HEK293 (cell line): ENCODE results near the gene SH3PXD2B.

Experiments used
- CTCF ChIA-PET: fragments of 350-600 bp; formaldehyde crosslinking; extraction: SDS; loops from one replicate; lab custom pipeline; 2021; ENCODE audit warnings: antibody characterized with exemption; lab: Yijun Ruan, JAX
- POLR2A ChIA-PET: fragments of 300-600 bp; formaldehyde crosslinking; extraction: SDS; loops from one replicate; lab custom pipeline; 2020; ENCODE audit warnings: antibody characterized with exemption, inconsistent platforms; lab: Yijun Ruan, JAX
- H3K27ac ChIP-seq: fragments of 200-500 bp; sonication (Bioruptor generic); 2 replicates; pipeline ENCODE4 v1.5.1; 2014; ENCODE audit warnings: low read depth, low read length, control low read depth, inconsistent platforms; ENCODE audit errors: extremely low read depth
- H3K36me3 ChIP-seq, 2 experiments: fragments of 200-500 bp in 1 of 2; sonication (Bioruptor generic) in 1 of 2; 1 replicate in 1 of 2; 2 replicates in 1 of 2; pipeline ENCODE4 v1.5.1; 2014 to 2017; ENCODE audit warnings: inconsistent platforms in 2 of 2, low read length in 2 of 2; ENCODE audit not compliant: control insufficient read depth in 2 of 2, insufficient read depth in 1 of 2
- H3K4me1 ChIP-seq: fragments of 200-500 bp; sonication (Bioruptor generic); 2 replicates; pipeline ENCODE4 v1.5.1; 2014; ENCODE audit warnings: mild to moderate bottlenecking, low read length, inconsistent platforms; ENCODE audit not compliant: control insufficient read depth, insufficient read depth
- H3K4me3 ChIP-seq: 2 replicates; pipeline ENCODE4 v1.5.1; 2011; ENCODE audit warnings: low read depth, mild to moderate bottlenecking, control low read depth, low read length, moderate library complexity
- H3K9me3 ChIP-seq: fragments of 200-500 bp; sonication (Bioruptor generic); 2 replicates; pipeline ENCODE4 v1.5.1; 2014; ENCODE audit warnings: low read depth, low read length, inconsistent platforms; ENCODE audit not compliant: control insufficient read depth, insufficient read depth
- HOXC10 ChIP-seq: sonication (generic); formaldehyde crosslinking; IDR thresholded peaks from 2 replicates; pipeline ENCODE4 v1.8.1; 2023; ENCODE audit warnings: mild to moderate bottlenecking, missing genetic modification reagents
- ZFP37 ChIP-seq: fragments of 450-650 bp; formaldehyde crosslinking; IDR thresholded peaks from 2 replicates; pipeline ENCODE4 v1.5.1; 2016; ENCODE audit warnings: missing biosample characterization, missing genetic modification characterization
- ZNF10 ChIP-seq: fragments of 450-650 bp; formaldehyde crosslinking; IDR thresholded peaks from 2 replicates; pipeline ENCODE4 v1.5.1; 2017; ENCODE audit warnings: missing biosample characterization, missing genetic modification characterization
- ZNF157 ChIP-seq: fragments of 450-650 bp; formaldehyde crosslinking; IDR thresholded peaks from 2 replicates; pipeline ENCODE4 v1.5.1; 2016; ENCODE audit warnings: missing biosample characterization, missing genetic modification characterization
- ZNF19 ChIP-seq: fragments of 450-650 bp; formaldehyde crosslinking; IDR thresholded peaks from 2 replicates; pipeline ENCODE4; 2016; ENCODE audit warnings: missing biosample characterization, missing genetic modification characterization, low read depth
- ZNF221 ChIP-seq: fragments of 450-650 bp; formaldehyde crosslinking; IDR thresholded peaks from 2 replicates; pipeline ENCODE4 v1.5.1; 2017; ENCODE audit warnings: missing biosample characterization, missing genetic modification characterization, borderline replicate concordance
- ZNF24 ChIP-seq: fragments of 450-650 bp; formaldehyde crosslinking; IDR thresholded peaks from 2 replicates; pipeline ENCODE4 v1.5.1; 2016; ENCODE audit warnings: missing biosample characterization, missing genetic modification characterization
- ZNF501 ChIP-seq: fragments of 450-650 bp; formaldehyde crosslinking; IDR thresholded peaks from 2 replicates; pipeline ENCODE4 v1.5.1; 2016; ENCODE audit warnings: missing biosample characterization, missing genetic modification characterization
- ZNF560 ChIP-seq: fragments of 450-650 bp; formaldehyde crosslinking; IDR thresholded peaks from 2 replicates; pipeline ENCODE4 v1.5.1; 2017; ENCODE audit warnings: missing biosample characterization, missing genetic modification characterization, borderline replicate concordance
- ZNF626 ChIP-seq: fragments of 450-650 bp; sonication (Bioruptor Pico); formaldehyde crosslinking; IDR thresholded peaks from 2 replicates; pipeline ENCODE4 v1.5.1; 2018; ENCODE audit warnings: missing biosample characterization, missing genetic modification characterization, inconsistent platforms
- ZNF664 ChIP-seq: fragments of 450-650 bp; formaldehyde crosslinking; IDR thresholded peaks from 2 replicates; pipeline ENCODE4 v1.5.1; 2016; ENCODE audit warnings: missing biosample characterization, missing genetic modification characterization
- TF ChIP-seq, protein P1 (sequence below): fragments of 450-650 bp; formaldehyde crosslinking; IDR thresholded peaks from 2 replicates; pipeline ENCODE4 v1.5.1; 2016; ENCODE audit warnings: missing biosample characterization, missing genetic modification characterization
- TF ChIP-seq, protein P2 (sequence below): fragments of 450-650 bp; formaldehyde crosslinking; IDR thresholded peaks from 2 replicates; pipeline ENCODE4 v1.5.1; 2016; ENCODE audit warnings: missing biosample characterization, missing genetic modification characterization
- TF ChIP-seq, protein P3 (sequence below): fragments of 450-650 bp; formaldehyde crosslinking; IDR thresholded peaks from 2 replicates; pipeline ENCODE4 v1.5.1; 2016; ENCODE audit warnings: missing biosample characterization, missing genetic modification characterization, borderline replicate concordance
- TF ChIP-seq, protein P4 (sequence below): fragments of 450-650 bp; formaldehyde crosslinking; IDR thresholded peaks from 2 replicates; pipeline ENCODE4 v1.5.1; 2016; ENCODE audit warnings: missing biosample characterization, missing genetic modification characterization
- TF ChIP-seq, protein P5 (sequence below): fragments of 450-650 bp; formaldehyde crosslinking; IDR thresholded peaks from 2 replicates; pipeline ENCODE4 v1.5.1; 2017; ENCODE audit warnings: missing biosample characterization, missing genetic modification characterization
- TF ChIP-seq, protein P6 (sequence below): fragments of 450-650 bp; formaldehyde crosslinking; IDR thresholded peaks from 2 replicates; pipeline ENCODE4 v1.5.1; 2016; ENCODE audit warnings: missing biosample characterization, missing genetic modification characterization
- TF ChIP-seq, protein P7 (sequence below): fragments of 450-650 bp; formaldehyde crosslinking; IDR thresholded peaks from 2 replicates; pipeline ENCODE4 v1.5.1; 2016; ENCODE audit warnings: missing biosample characterization, missing genetic modification characterization

Gene SH3PXD2B

DNA sequence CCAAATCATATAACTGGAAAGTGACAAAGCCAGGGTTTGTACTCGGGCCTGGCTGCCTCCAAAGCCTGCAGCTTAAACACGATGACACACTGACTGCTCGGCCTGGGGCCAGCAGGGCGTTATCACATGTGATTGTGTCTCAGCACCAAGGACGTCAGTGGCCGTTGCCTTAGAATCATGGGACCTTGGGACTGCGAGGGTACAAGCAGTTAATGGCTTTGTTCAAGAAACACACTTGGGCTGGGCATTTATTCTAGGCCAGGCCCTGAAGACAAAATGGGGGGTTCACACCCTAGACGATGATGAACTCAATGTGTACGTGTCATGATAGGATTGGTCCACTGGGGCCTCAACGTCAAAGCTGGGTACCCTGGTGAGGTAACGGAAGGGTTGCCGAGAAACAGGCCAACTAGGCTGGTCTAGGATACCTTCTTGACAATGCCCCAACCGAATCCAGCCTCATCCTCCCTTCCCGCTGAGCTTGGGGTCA, 13.0 kb downstream of the SH3PXD2B start (continued):
- TF ChIP-seq, protein P1, sequence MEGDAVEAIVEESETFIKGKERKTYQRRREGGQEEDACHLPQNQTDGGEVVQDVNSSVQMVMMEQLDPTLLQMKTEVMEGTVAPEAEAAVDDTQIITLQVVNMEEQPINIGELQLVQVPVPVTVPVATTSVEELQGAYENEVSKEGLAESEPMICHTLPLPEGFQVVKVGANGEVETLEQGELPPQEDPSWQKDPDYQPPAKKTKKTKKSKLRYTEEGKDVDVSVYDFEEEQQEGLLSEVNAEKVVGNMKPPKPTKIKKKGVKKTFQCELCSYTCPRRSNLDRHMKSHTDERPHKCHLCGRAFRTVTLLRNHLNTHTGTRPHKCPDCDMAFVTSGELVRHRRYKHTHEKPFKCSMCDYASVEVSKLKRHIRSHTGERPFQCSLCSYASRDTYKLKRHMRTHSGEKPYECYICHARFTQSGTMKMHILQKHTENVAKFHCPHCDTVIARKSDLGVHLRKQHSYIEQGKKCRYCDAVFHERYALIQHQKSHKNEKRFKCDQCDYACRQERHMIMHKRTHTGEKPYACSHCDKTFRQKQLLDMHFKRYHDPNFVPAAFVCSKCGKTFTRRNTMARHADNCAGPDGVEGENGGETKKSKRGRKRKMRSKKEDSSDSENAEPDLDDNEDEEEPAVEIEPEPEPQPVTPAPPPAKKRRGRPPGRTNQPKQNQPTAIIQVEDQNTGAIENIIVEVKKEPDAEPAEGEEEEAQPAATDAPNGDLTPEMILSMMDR (tag by site-specific recombination): no peak
- TF ChIP-seq, protein P2, sequence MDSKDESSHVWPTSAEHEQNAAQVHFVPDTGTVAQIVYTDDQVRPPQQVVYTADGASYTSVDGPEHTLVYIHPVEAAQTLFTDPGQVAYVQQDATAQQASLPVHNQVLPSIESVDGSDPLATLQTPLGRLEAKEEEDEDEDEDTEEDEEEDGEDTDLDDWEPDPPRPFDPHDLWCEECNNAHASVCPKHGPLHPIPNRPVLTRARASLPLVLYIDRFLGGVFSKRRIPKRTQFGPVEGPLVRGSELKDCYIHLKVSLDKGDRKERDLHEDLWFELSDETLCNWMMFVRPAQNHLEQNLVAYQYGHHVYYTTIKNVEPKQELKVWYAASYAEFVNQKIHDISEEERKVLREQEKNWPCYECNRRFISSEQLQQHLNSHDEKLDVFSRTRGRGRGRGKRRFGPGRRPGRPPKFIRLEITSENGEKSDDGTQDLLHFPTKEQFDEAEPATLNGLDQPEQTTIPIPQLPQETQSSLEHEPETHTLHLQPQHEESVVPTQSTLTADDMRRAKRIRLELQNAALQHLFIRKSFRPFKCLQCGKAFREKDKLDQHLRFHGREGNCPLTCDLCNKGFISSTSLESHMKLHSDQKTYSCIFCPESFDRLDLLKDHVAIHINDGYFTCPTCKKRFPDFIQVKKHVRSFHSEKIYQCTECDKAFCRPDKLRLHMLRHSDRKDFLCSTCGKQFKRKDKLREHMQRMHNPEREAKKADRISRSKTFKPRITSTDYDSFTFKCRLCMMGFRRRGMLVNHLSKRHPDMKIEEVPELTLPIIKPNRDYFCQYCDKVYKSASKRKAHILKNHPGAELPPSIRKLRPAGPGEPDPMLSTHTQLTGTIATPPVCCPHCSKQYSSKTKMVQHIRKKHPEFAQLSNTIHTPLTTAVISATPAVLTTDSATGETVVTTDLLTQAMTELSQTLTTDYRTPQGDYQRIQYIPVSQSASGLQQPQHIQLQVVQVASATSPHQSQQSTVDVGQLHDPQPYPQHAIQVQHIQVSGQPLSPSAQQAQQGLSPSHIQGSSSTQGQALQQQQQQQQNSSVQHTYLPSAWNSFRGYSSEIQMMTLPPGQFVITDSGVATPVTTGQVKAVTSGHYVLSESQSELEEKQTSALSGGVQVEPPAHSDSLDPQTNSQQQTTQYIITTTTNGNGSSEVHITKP (tag by site-specific recombination): no peak
- TF ChIP-seq ZNF221 (tag by site-specific recombination) (no peak), ZNF157 (tag by site-specific recombination) (no peak), ZFP37 (tag by site-specific recombination) (no peak), ZNF664 (tag by site-specific recombination) (no peak), ZNF501 (no peak), HOXC10 (CRISPR knock-in tag) (no peak)
- TF ChIP-seq, protein P3, sequence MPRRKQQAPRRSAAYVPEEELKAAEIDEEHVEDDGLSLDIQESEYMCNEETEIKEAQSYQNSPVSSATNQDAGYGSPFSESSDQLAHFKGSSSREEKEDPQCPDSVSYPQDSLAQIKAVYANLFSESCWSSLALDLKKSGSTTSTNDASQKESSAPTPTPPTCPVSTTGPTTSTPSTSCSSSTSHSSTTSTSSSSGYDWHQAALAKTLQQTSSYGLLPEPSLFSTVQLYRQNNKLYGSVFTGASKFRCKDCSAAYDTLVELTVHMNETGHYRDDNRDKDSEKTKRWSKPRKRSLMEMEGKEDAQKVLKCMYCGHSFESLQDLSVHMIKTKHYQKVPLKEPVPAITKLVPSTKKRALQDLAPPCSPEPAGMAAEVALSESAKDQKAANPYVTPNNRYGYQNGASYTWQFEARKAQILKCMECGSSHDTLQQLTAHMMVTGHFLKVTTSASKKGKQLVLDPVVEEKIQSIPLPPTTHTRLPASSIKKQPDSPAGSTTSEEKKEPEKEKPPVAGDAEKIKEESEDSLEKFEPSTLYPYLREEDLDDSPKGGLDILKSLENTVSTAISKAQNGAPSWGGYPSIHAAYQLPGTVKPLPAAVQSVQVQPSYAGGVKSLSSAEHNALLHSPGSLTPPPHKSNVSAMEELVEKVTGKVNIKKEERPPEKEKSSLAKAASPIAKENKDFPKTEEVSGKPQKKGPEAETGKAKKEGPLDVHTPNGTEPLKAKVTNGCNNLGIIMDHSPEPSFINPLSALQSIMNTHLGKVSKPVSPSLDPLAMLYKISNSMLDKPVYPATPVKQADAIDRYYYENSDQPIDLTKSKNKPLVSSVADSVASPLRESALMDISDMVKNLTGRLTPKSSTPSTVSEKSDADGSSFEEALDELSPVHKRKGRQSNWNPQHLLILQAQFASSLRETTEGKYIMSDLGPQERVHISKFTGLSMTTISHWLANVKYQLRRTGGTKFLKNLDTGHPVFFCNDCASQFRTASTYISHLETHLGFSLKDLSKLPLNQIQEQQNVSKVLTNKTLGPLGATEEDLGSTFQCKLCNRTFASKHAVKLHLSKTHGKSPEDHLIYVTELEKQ (tag by site-specific recombination): no peak
- TF ChIP-seq, protein P4, sequence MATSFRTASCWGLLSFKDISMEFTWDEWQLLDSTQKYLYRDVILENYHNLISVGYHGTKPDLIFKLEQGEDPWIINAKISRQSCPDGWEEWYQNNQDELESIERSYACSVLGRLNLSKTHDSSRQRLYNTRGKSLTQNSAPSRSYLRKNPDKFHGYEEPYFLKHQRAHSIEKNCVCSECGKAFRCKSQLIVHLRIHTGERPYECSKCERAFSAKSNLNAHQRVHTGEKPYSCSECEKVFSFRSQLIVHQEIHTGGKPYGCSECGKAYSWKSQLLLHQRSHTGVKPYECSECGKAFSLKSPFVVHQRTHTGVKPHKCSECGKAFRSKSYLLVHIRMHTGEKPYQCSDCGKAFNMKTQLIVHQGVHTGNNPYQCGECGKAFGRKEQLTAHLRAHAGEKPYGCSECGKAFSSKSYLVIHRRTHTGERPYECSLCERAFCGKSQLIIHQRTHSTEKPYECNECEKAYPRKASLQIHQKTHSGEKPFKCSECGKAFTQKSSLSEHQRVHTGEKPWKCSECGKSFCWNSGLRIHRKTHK: no peak

DNA sequence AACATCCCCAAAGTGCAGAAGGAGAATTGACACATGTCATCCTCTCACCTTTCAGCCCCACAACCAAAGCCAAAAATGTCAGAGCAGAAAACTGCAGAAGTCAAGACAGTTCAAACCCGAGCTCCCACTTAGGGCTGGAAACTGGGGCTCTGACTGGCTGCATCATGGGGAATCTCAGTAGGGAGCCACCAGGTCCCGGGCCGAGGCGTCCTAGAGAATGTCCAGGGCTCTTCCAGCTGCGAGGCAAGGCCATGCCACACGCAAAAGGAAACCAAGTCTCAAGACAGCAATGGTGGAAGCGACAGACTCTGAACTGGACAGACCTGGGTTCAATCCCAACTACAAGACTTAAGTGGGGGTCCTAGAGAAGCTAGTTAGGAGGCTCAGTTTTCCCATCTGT, 13.8 kb downstream of the SH3PXD2B start:
- H3K4me3 ChIP-seq: no peak overlapping the region
- no peaks in the 10 kb centered on the region for H3K9me3 ChIP-seq
- no peaks in the 10 kb centered on the region for H3K36me3 ChIP-seq
- H3K4me1 ChIP-seq: peaks cover 18% of the 10 kb centered on the region
- POLR2A ChIA-PET: no interaction called here
- CTCF ChIA-PET: interaction anchor here (7.1 kb wide), 1 partner anchor 11 kb away, joined by 67 read pairs; no protein-coding TSS in a partner anchor
- TF ChIP-seq ZNF626 (tag by site-specific recombination) (no peak), ZNF19 (tag by site-specific recombination) (no peak), ZNF24 (tag by site-specific recombination) (no peak), ZNF10 (tag by site-specific recombination) (no peak), ZNF560 (tag by site-specific recombination) (no peak)
- TF ChIP-seq, protein P5, sequence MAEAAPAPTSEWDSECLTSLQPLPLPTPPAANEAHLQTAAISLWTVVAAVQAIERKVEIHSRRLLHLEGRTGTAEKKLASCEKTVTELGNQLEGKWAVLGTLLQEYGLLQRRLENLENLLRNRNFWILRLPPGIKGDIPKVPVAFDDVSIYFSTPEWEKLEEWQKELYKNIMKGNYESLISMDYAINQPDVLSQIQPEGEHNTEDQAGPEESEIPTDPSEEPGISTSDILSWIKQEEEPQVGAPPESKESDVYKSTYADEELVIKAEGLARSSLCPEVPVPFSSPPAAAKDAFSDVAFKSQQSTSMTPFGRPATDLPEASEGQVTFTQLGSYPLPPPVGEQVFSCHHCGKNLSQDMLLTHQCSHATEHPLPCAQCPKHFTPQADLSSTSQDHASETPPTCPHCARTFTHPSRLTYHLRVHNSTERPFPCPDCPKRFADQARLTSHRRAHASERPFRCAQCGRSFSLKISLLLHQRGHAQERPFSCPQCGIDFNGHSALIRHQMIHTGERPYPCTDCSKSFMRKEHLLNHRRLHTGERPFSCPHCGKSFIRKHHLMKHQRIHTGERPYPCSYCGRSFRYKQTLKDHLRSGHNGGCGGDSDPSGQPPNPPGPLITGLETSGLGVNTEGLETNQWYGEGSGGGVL (tag by site-specific recombination): no peak
- TF ChIP-seq, protein P6, sequence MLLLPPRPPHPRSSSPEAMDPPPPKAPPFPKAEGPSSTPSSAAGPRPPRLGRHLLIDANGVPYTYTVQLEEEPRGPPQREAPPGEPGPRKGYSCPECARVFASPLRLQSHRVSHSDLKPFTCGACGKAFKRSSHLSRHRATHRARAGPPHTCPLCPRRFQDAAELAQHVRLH (tag by site-specific recombination): no peak
- TF ChIP-seq, protein P7, sequence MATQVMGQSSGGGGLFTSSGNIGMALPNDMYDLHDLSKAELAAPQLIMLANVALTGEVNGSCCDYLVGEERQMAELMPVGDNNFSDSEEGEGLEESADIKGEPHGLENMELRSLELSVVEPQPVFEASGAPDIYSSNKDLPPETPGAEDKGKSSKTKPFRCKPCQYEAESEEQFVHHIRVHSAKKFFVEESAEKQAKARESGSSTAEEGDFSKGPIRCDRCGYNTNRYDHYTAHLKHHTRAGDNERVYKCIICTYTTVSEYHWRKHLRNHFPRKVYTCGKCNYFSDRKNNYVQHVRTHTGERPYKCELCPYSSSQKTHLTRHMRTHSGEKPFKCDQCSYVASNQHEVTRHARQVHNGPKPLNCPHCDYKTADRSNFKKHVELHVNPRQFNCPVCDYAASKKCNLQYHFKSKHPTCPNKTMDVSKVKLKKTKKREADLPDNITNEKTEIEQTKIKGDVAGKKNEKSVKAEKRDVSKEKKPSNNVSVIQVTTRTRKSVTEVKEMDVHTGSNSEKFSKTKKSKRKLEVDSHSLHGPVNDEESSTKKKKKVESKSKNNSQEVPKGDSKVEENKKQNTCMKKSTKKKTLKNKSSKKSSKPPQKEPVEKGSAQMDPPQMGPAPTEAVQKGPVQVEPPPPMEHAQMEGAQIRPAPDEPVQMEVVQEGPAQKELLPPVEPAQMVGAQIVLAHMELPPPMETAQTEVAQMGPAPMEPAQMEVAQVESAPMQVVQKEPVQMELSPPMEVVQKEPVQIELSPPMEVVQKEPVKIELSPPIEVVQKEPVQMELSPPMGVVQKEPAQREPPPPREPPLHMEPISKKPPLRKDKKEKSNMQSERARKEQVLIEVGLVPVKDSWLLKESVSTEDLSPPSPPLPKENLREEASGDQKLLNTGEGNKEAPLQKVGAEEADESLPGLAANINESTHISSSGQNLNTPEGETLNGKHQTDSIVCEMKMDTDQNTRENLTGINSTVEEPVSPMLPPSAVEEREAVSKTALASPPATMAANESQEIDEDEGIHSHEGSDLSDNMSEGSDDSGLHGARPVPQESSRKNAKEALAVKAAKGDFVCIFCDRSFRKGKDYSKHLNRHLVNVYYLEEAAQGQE (tag by site-specific recombination): no peak
- TF ChIP-seq, all 188 proteins: peak for 0
- H3K27ac ChIP-seq: no peak overlapping the region
